GM12892 (cell line): ENCODE data around the gene DOK7.

Source experiments
- POLR2A ChIP-seq: IDR thresholded peaks from 2 replicates; pipeline ENCODE4 v1.6.1; 2011; ENCODE audit warnings: low read depth, low read length, control low read depth
- POLR2AphosphoS5 ChIP-seq: IDR thresholded peaks from 2 replicates; pipeline ENCODE4 v1.6.1; 2011; ENCODE audit warnings: low read depth, low read length, control low read depth
- TAF1 ChIP-seq: IDR thresholded peaks from 2 replicates; pipeline ENCODE4 v1.6.1; 2011; ENCODE audit warnings: low read depth, mild to moderate bottlenecking, control low read depth, low read length, borderline replicate concordance

DNA sequence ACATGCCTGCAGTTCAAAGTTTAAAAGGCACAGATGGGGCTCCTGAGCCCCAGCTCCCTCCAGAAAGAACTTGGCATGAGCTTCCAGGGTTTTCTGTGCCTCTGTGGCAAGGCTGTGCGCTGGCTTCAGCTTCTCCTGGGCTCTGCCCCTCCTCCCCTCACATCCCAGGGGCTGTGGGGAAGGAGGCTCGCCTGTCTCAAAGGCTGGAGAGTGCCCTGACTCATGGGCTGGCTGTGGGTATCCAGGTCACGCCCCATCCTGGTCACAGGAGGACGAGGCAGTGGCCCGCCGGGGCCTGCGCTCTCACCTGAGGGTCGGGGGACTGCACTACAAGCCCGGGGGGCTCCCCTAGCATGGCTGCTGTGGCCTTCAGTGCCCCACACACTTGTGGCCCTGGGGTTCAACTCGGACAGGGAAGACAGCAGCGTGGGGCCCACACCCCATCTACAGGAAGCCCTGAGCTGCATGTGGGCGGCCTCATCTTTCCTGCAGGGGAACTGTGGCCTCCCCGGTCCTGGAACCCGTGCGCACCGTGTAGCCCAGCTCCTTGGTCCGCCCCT lies 51.2 kb downstream of the DOK7 start:
- TF ChIP-seq POLR2AphosphoS5: no peak
- no peak for TF ChIP-seq POLR2A
- TF ChIP-seq TAF1: no peak
